K562 (cell line): ENCODE results near the gene PEDS1.

Experiments used
- POLR2AphosphoS5 ChIP-seq: IDR thresholded peaks from 2 replicates; pipeline ENCODE4 v1.6.1; 2011; ENCODE audit warnings: mild to moderate bottlenecking, low read depth, low read length, moderate library complexity; ENCODE audit not compliant: control insufficient read depth, insufficient read depth
- ZNF23 ChIP-seq: fragments of 250-450 bp; sonication (Bioruptor Pico); IDR thresholded peaks from 2 replicates; pipeline ENCODE4 v1.4.0; 2020; ENCODE audit warnings: mild to moderate bottlenecking
- TF ChIP-seq, protein P1 (sequence below): fragments of 450-650 bp; formaldehyde crosslinking; IDR thresholded peaks from 2 replicates; pipeline ENCODE4 v1.4.0; 2020; ENCODE audit warnings: mild to moderate bottlenecking, moderate library complexity
- TF ChIP-seq, protein P2 (sequence below): sonication (generic); formaldehyde crosslinking; IDR thresholded peaks from 2 replicates; pipeline ENCODE4 v1.8.1; 2022; ENCODE audit warnings: missing genetic modification reagents

DNA sequence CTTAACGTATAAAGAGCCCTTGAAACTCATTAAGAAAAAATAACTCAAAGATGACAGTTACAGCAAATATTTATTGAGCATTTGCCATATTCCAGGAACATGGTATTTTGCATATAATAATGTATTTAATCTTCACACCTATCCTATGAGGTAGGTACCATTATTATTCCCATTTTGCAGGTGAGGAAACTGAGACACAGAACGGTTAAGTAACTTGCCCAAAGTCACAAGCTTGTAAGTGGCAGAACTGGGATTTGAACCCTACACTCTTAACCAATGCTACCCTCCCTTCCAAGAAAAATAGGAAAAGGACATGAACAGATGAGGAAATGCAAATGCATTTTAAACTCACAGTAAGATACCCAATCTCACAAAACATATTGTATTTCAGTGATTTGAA, 35.3 kb downstream of the PEDS1 start:
- TF ChIP-seq, protein P1, sequence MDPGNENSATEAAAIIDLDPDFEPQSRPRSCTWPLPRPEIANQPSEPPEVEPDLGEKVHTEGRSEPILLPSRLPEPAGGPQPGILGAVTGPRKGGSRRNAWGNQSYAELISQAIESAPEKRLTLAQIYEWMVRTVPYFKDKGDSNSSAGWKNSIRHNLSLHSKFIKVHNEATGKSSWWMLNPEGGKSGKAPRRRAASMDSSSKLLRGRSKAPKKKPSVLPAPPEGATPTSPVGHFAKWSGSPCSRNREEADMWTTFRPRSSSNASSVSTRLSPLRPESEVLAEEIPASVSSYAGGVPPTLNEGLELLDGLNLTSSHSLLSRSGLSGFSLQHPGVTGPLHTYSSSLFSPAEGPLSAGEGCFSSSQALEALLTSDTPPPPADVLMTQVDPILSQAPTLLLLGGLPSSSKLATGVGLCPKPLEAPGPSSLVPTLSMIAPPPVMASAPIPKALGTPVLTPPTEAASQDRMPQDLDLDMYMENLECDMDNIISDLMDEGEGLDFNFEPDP (CRISPR knock-in tag) = no peak
- TF ChIP-seq, protein P2, sequence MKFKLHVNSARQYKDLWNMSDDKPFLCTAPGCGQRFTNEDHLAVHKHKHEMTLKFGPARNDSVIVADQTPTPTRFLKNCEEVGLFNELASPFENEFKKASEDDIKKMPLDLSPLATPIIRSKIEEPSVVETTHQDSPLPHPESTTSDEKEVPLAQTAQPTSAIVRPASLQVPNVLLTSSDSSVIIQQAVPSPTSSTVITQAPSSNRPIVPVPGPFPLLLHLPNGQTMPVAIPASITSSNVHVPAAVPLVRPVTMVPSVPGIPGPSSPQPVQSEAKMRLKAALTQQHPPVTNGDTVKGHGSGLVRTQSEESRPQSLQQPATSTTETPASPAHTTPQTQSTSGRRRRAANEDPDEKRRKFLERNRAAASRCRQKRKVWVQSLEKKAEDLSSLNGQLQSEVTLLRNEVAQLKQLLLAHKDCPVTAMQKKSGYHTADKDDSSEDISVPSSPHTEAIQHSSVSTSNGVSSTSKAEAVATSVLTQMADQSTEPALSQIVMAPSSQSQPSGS (CRISPR knock-in tag) = no peak
- no peak for TF ChIP-seq POLR2AphosphoS5
- TF ChIP-seq ZNF23 (CRISPR knock-in tag) = no peak
